Ascending aorta (tissue), 2 donors: Measurements from ENCODE around the gene OR2T8. TPM values are rescaled to one million over a fixed set of nuclear protein-coding genes. Genes with fewer than 3 reads are reported as not detected.

Source experiments
- DNase-seq, 2 donors: peaks; one replicate each; pipeline ENCODE4 v3.0.0-alpha.2; 2019; ENCODE audit warnings: low spot score in 2 of 2
- H3K27ac ChIP-seq, 2 donors: fragments of 200-600 bp; sonication (generic); one replicate each; pipeline ENCODE4 v1.5.1; 2016 to 2017; ENCODE audit warnings: mild to moderate bottlenecking in 1 of 2
- H3K27me3 ChIP-seq: fragments of 200-600 bp; sonication (generic); one replicate; pipeline ENCODE4 v1.5.1; 2017
- H3K36me3 ChIP-seq, 2 donors: fragments of 200-600 bp; sonication (generic); one replicate each; pipeline ENCODE4 v1.5.1; 2016
- H3K4me1 ChIP-seq, 2 donors: fragments of 200-600 bp; sonication (generic); one replicate each; pipeline ENCODE4 v1.5.1; 2016 to 2017; ENCODE audit warnings: mild to moderate bottlenecking in 1 of 2
- H3K4me3 ChIP-seq, 2 donors: fragments of 200-600 bp; sonication (generic); one replicate each; pipeline ENCODE4 v1.5.1; 2016 to 2017; ENCODE audit warnings: mild to moderate bottlenecking in 1 of 2
- H3K9me3 ChIP-seq, 2 donors: fragments of 200-600 bp; sonication (generic); one replicate each; pipeline ENCODE4 v1.5.1; 2016
- intact Hi-C: fragments of 100-400 bp; cut with DNase I; formaldehyde crosslinking; loops from one replicate; pipeline ENCODE4 v1.15.1; 2023
- total RNA-seq: library from RNA; depleted of rRNA; stranded (reverse); fragments of >200 nt; gene quantifications from one replicate; pipeline ENCODE4 v1.1.0, GENCODE V29; 2016
- TF ChIP-seq, protein P1 (sequence below), 3 experiments: fragments of 200-600 bp in 2 of 3; fragments of 450-650 bp in 1 of 3; sonication (generic) in 2 of 3; IDR thresholded peaks; one replicate each; pipeline ENCODE4 v1.5.1; 2016 to 2019; ENCODE audit warnings: antibody characterized with exemption in 3 of 3, mild to moderate bottlenecking in 1 of 3, moderate library complexity in 1 of 3

Gene OR2T8
- total RNA-seq, 1 donor from 2014 or later: not detected

GRCh38 chr1:247953408-247953807 is 33.4 kb downstream of the OR2T8 start:
- no peak for DNase-seq
- intact Hi-C loops: no loop called here
- H3K27me3 ChIP-seq: no peaks in the 10 kb centered on the region
- no peaks in the 10 kb centered on the region for H3K4me1 ChIP-seq
- no peak overlapping the region for H3K4me3 ChIP-seq
- H3K27ac ChIP-seq: no peak overlapping the region
- no peaks in the 10 kb centered on the region for H3K36me3 ChIP-seq
- H3K9me3 ChIP-seq: no peaks in the 10 kb centered on the region
- TF ChIP-seq, protein P1, sequence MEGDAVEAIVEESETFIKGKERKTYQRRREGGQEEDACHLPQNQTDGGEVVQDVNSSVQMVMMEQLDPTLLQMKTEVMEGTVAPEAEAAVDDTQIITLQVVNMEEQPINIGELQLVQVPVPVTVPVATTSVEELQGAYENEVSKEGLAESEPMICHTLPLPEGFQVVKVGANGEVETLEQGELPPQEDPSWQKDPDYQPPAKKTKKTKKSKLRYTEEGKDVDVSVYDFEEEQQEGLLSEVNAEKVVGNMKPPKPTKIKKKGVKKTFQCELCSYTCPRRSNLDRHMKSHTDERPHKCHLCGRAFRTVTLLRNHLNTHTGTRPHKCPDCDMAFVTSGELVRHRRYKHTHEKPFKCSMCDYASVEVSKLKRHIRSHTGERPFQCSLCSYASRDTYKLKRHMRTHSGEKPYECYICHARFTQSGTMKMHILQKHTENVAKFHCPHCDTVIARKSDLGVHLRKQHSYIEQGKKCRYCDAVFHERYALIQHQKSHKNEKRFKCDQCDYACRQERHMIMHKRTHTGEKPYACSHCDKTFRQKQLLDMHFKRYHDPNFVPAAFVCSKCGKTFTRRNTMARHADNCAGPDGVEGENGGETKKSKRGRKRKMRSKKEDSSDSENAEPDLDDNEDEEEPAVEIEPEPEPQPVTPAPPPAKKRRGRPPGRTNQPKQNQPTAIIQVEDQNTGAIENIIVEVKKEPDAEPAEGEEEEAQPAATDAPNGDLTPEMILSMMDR (IDR thresholded peaks at IDR 0.05): no peak

DNA sequence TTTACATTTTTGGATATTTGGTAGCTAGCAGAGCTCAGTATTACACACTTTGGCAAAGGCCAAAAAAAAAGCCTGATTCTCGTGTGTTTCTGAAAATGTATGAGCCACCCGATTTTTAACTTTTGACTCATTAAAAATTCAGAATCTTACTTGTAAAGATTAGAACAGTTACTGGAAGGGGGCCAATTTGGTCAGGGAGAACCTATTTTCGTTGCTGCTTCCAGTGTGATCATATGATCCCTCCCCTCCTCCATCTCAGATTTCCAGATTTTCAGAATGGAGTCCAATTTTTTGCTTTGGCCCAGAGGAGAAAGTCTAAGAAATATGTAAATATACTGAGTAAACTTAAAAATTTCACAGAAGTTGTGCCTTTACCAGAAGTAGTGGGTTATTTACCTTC is 41.7 kb downstream of the OR2T8 start:
- Histone ChIP-seq H3K4me3 (no peak overlapping the region), H3K27ac (no peak overlapping the region), H3K4me1 (no peaks in the 10 kb centered on the region), H3K36me3 (no peaks in the 10 kb centered on the region), H3K27me3 (no peaks in the 10 kb centered on the region), H3K9me3 (no peaks in the 10 kb centered on the region)
- TF ChIP-seq, protein P1 (IDR thresholded peaks at IDR 0.05): no peak
- intact Hi-C loops: no loop called here
- no peak for DNase-seq

DNA sequence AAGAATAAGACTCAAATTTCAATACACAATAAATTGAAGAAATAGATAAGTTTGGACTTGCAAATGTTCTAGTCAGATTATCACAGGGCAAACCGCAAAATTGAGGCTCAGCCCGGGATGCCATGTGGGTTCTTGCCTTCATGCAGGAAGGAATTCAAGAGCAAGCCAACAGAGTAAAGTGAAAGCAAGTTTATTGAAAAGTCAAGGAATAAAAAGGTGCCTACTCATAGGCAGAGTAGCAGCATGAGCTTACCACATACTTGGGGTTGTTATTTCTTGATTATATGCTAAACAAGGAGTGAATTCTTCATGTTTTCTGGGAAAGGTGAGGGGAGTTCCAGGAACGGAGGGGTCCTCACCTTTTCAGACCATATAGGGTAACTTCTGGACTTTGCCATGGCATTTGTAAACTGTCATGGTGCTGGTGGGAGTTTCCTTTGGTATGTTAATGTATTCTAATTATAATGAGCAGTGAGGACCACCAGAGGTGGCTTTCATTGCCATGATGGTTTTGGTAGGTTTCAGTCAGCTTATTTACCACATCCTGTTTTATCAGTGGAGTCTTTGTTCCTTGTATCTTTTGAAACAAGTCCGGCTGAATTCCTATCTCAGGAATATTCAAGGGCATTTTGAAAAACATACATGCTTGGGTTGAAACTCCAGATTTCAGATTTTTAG is 43.0 kb downstream of the OR2T8 start:
- no peak overlapping the region for H3K27ac ChIP-seq
- no peaks in the 10 kb centered on the region for H3K9me3 ChIP-seq
- intact Hi-C loops: no loop called here
- H3K27me3 ChIP-seq: no peaks in the 10 kb centered on the region
- no peak for DNase-seq
- TF ChIP-seq, protein P1 (IDR thresholded peaks at IDR 0.05): no peak
- no peaks in the 10 kb centered on the region for H3K4me1 ChIP-seq
- no peaks in the 10 kb centered on the region for H3K36me3 ChIP-seq
- H3K4me3 ChIP-seq: no peak overlapping the region

DNA sequence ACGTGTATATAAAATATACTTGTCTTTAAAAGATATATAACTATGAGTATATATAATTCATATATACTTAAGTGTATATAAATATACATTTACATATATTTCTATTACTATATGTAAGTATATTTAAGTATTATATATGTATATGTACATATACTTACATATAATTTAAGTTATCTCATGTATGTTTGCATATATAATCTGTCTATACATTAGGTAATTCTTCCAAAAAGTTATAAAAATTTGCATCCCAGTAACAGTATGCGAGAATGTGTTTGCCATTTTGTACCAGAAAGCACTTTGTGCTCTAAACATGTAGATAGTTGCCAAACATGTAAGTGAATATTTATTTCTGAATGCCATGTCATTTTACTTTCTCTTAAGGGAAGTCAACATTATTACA is 44.9 kb downstream of the OR2T8 start, which contains the start of gene OR2AK2:
Gene OR2AK2, plus strand, starts transcription at position 301 of the 400 bp plus-strand sequence. CDS start 144 bp downstream, outside the sequence.
- no peak for DNase-seq
- no peaks in the 10 kb centered on the region for H3K9me3 ChIP-seq
- H3K27me3 ChIP-seq: no peaks in the 10 kb centered on the region
- H3K4me3 ChIP-seq: no peak within 1 kb of the TSS
- TF ChIP-seq, protein P1 (IDR thresholded peaks at IDR 0.05): no peak
- H3K36me3 ChIP-seq: no peaks in the 10 kb centered on the region
- H3K4me1 ChIP-seq: no peaks in the 10 kb centered on the region
- intact Hi-C loops: no loop called here
- H3K27ac ChIP-seq: no peak within 1 kb of the TSS

DNA sequence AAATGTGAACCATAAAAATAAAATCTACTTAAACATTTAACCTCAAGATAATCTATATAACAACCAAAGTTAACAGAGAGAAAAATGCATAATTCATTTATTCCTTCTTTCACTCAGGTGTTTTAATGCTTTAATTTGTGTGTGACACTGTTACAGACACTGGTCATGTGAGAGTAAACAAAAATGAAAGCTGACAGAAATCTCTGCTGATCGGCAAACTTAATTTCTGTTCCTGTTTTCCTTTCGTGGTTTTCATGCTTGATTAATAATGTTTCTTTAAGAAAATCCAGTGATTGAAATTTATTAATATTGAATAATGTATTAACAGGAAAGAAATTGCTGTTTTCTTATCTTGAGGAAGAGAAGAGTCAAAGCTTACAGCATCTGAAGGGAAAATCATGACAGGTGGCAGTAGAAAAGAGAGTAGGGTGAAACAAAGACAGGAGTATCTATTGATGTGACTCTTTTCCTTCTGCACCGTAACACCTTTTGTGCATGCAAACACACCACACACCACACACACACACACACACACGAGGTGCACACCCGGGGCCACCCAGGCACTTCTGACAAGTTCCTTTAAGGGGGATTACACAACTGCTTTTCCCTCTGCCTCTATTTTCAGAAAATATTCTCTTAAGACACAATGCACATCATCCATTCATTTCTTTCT is 46.6 kb downstream of the OR2T8 start:
- Histone ChIP-seq H3K27me3 (no peaks in the 10 kb centered on the region), H3K4me3 (no peak overlapping the region), H3K27ac (no peak overlapping the region), H3K9me3 (no peaks in the 10 kb centered on the region), H3K36me3 (no peaks in the 10 kb centered on the region), H3K4me1 (no peaks in the 10 kb centered on the region)
- DNase-seq: no peak
- TF ChIP-seq, protein P1 (IDR thresholded peaks at IDR 0.05): no peak
- intact Hi-C loops: no loop called here

Other genes with a start within 250 kb of the OR2T8 start
- not detected for gene OR13G1, start 240.5 kb upstream of the OR2T8 start, total RNA-seq
- not detected for gene OR6F1, start 203.6 kb upstream of the OR2T8 start, total RNA-seq
- not detected for gene OR14K1, start 181.6 kb upstream of the OR2T8 start, total RNA-seq
- gene OR14A2, start 172.1 kb upstream of the OR2T8 start, total RNA-seq: not detected
- not detected for gene OR1C1, start 159.7 kb upstream of the OR2T8 start, total RNA-seq
- gene OR14A16, start 96.1 kb upstream of the OR2T8 start, total RNA-seq: not detected
- gene OR11L1, start 78.4 kb upstream of the OR2T8 start, total RNA-seq: not detected
- 0.53 TPM for gene TRIM58, start 63.1 kb upstream of the OR2T8 start, total RNA-seq
- gene OR2W3, start 24.7 kb upstream of the OR2T8 start, total RNA-seq: not detected
- gene OR2AJ1, start 4.6 kb downstream of the OR2T8 start, total RNA-seq: not detected
- not detected for gene OR2L8, start 28.6 kb downstream of the OR2T8 start, total RNA-seq
- not detected for gene OR2AK2, start 45.0 kb downstream of the OR2T8 start, total RNA-seq
- not detected for gene OR2L5, start 93.4 kb downstream of the OR2T8 start, total RNA-seq
- gene OR2L2, start 109.8 kb downstream of the OR2T8 start, total RNA-seq: not detected
- gene OR2L3, start 126.6 kb downstream of the OR2T8 start, total RNA-seq: not detected
- not detected for gene OR2L13, start 174.9 kb downstream of the OR2T8 start, total RNA-seq
- not detected for gene OR2M5, start 224.9 kb downstream of the OR2T8 start, total RNA-seq